SK-N-SH (cell line): ENCODE data around the gene TM9SF1. TPM values are rescaled to one million over a fixed set of nuclear protein-coding genes. Genes with fewer than 3 reads are reported as not detected.

Source experiments
- CTCF ChIA-PET: fragments of 300-600, 350-600 bp; formaldehyde crosslinking; extraction: SDS; loops from one replicate; lab custom pipeline; 2021; lab: Yijun Ruan, JAX
- POLR2A ChIA-PET: fragments of 350-600 bp; sonication (Branson Sonifier 250); formaldehyde crosslinking; extraction: SDS; loops from one replicate; lab custom pipeline; 2020; ENCODE audit warnings: antibody characterized with exemption, inconsistent platforms; lab: Yijun Ruan, JAX
- DNase-seq: peaks from one replicate; pipeline ENCODE4 v3.0.0; 2012
- H2AFZ ChIP-seq: fragments of 200-600 bp; sonication (generic); 2 replicates; pipeline ENCODE4 v1.8.1; 2016; ENCODE audit warnings: antibody characterized with exemption, mild to moderate bottlenecking, low read depth
- H3F3A ChIP-seq: fragments of 200-600 bp; sonication (generic); replicated peaks from 2 replicates; pipeline ENCODE3; 2016; ENCODE audit warnings: antibody characterized with exemption, mild to moderate bottlenecking; ENCODE audit not compliant: insufficient read depth
- H3K27ac ChIP-seq, 2 experiments: fragments of 200-500 bp in 1 of 2; fragments of 200-600 bp in 1 of 2; sonication (Bioruptor generic) in 1 of 2; sonication (generic), shearing (Covaris generic) in 1 of 2; 2 replicates each; pipeline versions ENCODE4 v1.5.1 to v1.6.1; 2014 to 2016; ENCODE audit warnings: low read depth in 2 of 2, inconsistent platforms in 1 of 2, low read length in 1 of 2, mild to moderate bottlenecking in 1 of 2, mixed read lengths in 1 of 2
- H3K27me3 ChIP-seq: fragments of 200-600 bp; sonication (generic), shearing (Covaris generic); 2 replicates; pipeline ENCODE4 v1.6.1; 2016; ENCODE audit warnings: mixed run types; ENCODE audit not compliant: insufficient read depth
- H3K36me3 ChIP-seq, 2 experiments: fragments of 200-500 bp in 1 of 2; fragments of 200-600 bp in 1 of 2; sonication (Bioruptor generic) in 1 of 2; sonication (generic) in 1 of 2; replicated peaks in 1 of 2; 2 replicates each; pipeline versions ENCODE3 to v1.5.1; 2014 to 2016; ENCODE audit warnings: low read length in 1 of 2, mild to moderate bottlenecking in 1 of 2; ENCODE audit not compliant: insufficient read depth in 2 of 2, control insufficient read depth in 1 of 2
- H3K4me1 ChIP-seq, 2 experiments: fragments of 200-500 bp in 1 of 2; fragments of 200-600 bp in 1 of 2; sonication (Bioruptor generic) in 1 of 2; sonication (generic), shearing (Covaris generic) in 1 of 2; 2 replicates each; pipeline versions ENCODE4 v1.5.1 to v1.6.1; 2014 to 2016; ENCODE audit warnings: low read depth in 1 of 2, low read length in 1 of 2, mixed run types in 1 of 2; ENCODE audit not compliant: insufficient read depth in 2 of 2, control insufficient read depth in 1 of 2
- H3K4me2 ChIP-seq: fragments of 200-600 bp; sonication (generic), shearing (Covaris generic); 2 replicates; pipeline ENCODE4 v1.6.1; 2017; ENCODE audit warnings: mixed run types
- H3K4me3 ChIP-seq, 2 experiments: fragments of 200-500 bp in 1 of 2; fragments of 200-600 bp in 1 of 2; sonication (Bioruptor generic) in 1 of 2; sonication (generic), shearing (Covaris generic) in 1 of 2; 2 replicates each; pipeline versions ENCODE4 v1.5.1 to v1.8.1; 2014 to 2016; ENCODE audit warnings: low read depth in 2 of 2, inconsistent platforms in 1 of 2, low read length in 1 of 2, mild to moderate bottlenecking in 1 of 2, mixed read lengths in 1 of 2, moderate library complexity in 1 of 2
- H3K79me2 ChIP-seq: fragments of 200-600 bp; sonication (generic); 2 replicates; pipeline ENCODE4 v1.8.1; 2017; ENCODE audit warnings: mild to moderate bottlenecking; ENCODE audit not compliant: insufficient read depth
- H3K9ac ChIP-seq: fragments of 200-600 bp; sonication (generic); 2 replicates; pipeline ENCODE4 v1.6.1; 2017; ENCODE audit warnings: mixed run types
- H3K9me2 ChIP-seq: fragments of 200-600 bp; sonication (generic); 2 replicates; pipeline ENCODE4 v1.6.1; 2017; ENCODE audit warnings: mixed run types
- H3K9me3 ChIP-seq: fragments of 200-600 bp; sonication (generic); 2 replicates; pipeline ENCODE4 v1.6.1; 2017; ENCODE audit warnings: mixed run types, mild to moderate bottlenecking, moderate library complexity
- H4K20me1 ChIP-seq: fragments of 200-600 bp; sonication (generic); 2 replicates; pipeline ENCODE4 v1.6.1; 2017; ENCODE audit warnings: mild to moderate bottlenecking, mixed run types; ENCODE audit not compliant: insufficient read depth
- CTCF ChIP-seq: fragments of 200-600 bp; sonication (generic); IDR thresholded peaks from 2 replicates; pipeline ENCODE4 v1.6.1; 2017; ENCODE audit warnings: antibody characterized with exemption, mild to moderate bottlenecking, moderate library complexity
- ELF1 ChIP-seq: IDR thresholded peaks from 2 replicates; pipeline ENCODE4 v1.4.0; 2012
- GABPA ChIP-seq: IDR thresholded peaks from 2 replicates; pipeline ENCODE4 v1.4.0; 2012; ENCODE audit warnings: low read depth, mild to moderate bottlenecking
- MAX ChIP-seq: IDR thresholded peaks from 2 replicates; pipeline ENCODE4 v1.4.0; 2012; ENCODE audit warnings: low read depth
- MEF2A ChIP-seq: IDR thresholded peaks from 2 replicates; pipeline ENCODE4 v1.4.0; 2012; ENCODE audit warnings: low read depth, borderline replicate concordance
- MXI1 ChIP-seq: IDR thresholded peaks from 2 replicates; pipeline ENCODE4 v1.6.1; 2012; ENCODE audit warnings: mild to moderate bottlenecking, low read depth, low read length, improper control_type of control experiment
- NFIC ChIP-seq: IDR thresholded peaks from 2 replicates; pipeline ENCODE4 v1.4.0; 2012; ENCODE audit warnings: borderline replicate concordance
- PBX3 ChIP-seq: IDR thresholded peaks from 2 replicates; pipeline ENCODE4; 2012
- POLR2AphosphoS5 ChIP-seq: IDR thresholded peaks from 2 replicates; pipeline ENCODE4 v1.6.1; 2012; ENCODE audit warnings: low read depth, low read length
- RAD21 ChIP-seq: IDR thresholded peaks from 2 replicates; pipeline ENCODE4 v1.6.1; 2012; ENCODE audit warnings: mild to moderate bottlenecking, low read length
- RFX5 ChIP-seq: IDR thresholded peaks from 2 replicates; pipeline ENCODE4 v1.6.1; 2012; ENCODE audit warnings: mild to moderate bottlenecking, improper control_type of control experiment, low read length
- SIN3A ChIP-seq: IDR thresholded peaks from 2 replicates; pipeline ENCODE4 v1.6.1; 2012; ENCODE audit warnings: low read depth, mild to moderate bottlenecking, low read length, moderate library complexity, borderline replicate concordance
- TAF1 ChIP-seq: IDR thresholded peaks from 2 replicates; pipeline ENCODE4 v1.6.1; 2012; ENCODE audit warnings: low read depth, mild to moderate bottlenecking, low read length, moderate library complexity, borderline replicate concordance
- WGBS: methylation state at CpG from one replicate; pipeline ENCODE4 v1.1.6; 2017; ENCODE audit warnings: low lambda C conversion rate; 5-methylcytosine and 5-hydroxymethylcytosine counted together
- polyA plus RNA-seq, 3 experiments: library from polyadenylated mRNA; depleted of rRNA; stranded (reverse); fragments of >200 nt; gene quantifications; 2 replicates each; pipeline ENCODE4 v1.2.3, GENCODE V29; 2012

TM9SF1 gene
- polyA plus RNA-seq, 1 of the 3 experiments (the other 2 are of a cell fraction) = 48.7 TPM

GRCh38 chr14:24146978-24147760, 48.1 kb downstream of the TM9SF1 start, which contains the start of gene RNF31:
Gene RNF31 (plus strand): TSS chr14:24147498. CDS start chr14:24147699, 201 bp downstream.
- Histone ChIP-seq H2AFZ (peak within 1 kb of the TSS; percentile 92), H3K4me1 (peaks cover 11 to 22% of the 10 kb centered on the region in 2 experiments), H3K27me3 (no peaks in the 10 kb centered on the region), H3K79me2 (peaks cover 58% of the 10 kb centered on the region), H3K9me3 (no peaks in the 10 kb centered on the region), H3K4me2 (peak within 1 kb of the TSS; percentile 83), H3K27ac (peak within 1 kb of the TSS; percentile 92 to 97), H3F3A (peaks cover 12% of the 10 kb centered on the region), H3K9me2 (no peaks in the 10 kb centered on the region), H4K20me1 (peaks cover 10% of the 10 kb centered on the region; the same call in 1 of the 2 replicates), H3K9ac (peak within 1 kb of the TSS; percentile 79), H3K4me3 (peak within 1 kb of the TSS; percentile 93 to 98), H3K36me3 (peaks cover 29 to 54% of the 10 kb centered on the region in 2 experiments)
- 1% methylated on average over 34 of the region's 57 CpGs for WGBS
- POLR2A ChIA-PET = interaction anchor here (0.7 to 3.9 kb wide), 14 partner anchors 9 to 95 kb away, joined by 3 to 50 read pairs (median 7); partner anchors contain the start of genes CHMP4A, DCAF11, IPO4 and IRF9
- CTCF ChIA-PET = interaction anchor here (0.9 to 4.6 kb wide), 7 partner anchors 9 to 89 kb away, joined by 3 to 38 read pairs (median 6); partner anchors contain the start of genes IRF9, PCK2 and PSME1
- TF ChIP-seq TAF1 = peak; percentile 22
- 0 out of 2 replicates have a peak, but pooled peaks have one; percentile 40 for TF ChIP-seq MXI1
- peak; percentile 77 for TF ChIP-seq POLR2AphosphoS5
- TF ChIP-seq GABPA = peak; percentile 81
- TF ChIP-seq MEF2A = no peak
- TF ChIP-seq SIN3A = peak; percentile 53; the same call in 1 of the 2 replicates
- no peak for TF ChIP-seq CTCF
- TF ChIP-seq ELF1 = peak; percentile 32; the same call in 1 of the 2 replicates
- TF ChIP-seq PBX3 = 0 out of 2 replicates have a peak, but pooled peaks have one; percentile 35
- DNase-seq = peak; percentile 96

GRCh38 chr14:24146453-24146977, 48.7 kb downstream of the TM9SF1 start, which contains the start of gene PSME2:
Gene PSME2 (minus strand): TSS chr14:24146610. CDS start chr14:24146581, 29 bp downstream.
- H3K36me3 ChIP-seq = peaks cover 27 to 48% of the 10 kb centered on the region in 2 experiments
- peak within 1 kb of the TSS; percentile 79 for H3K9ac ChIP-seq
- H3K4me3 ChIP-seq = peak within 1 kb of the TSS; percentile 93 to 98
- peak; percentile 97 for DNase-seq
- peak within 1 kb of the TSS; percentile 92 to 97 for H3K27ac ChIP-seq
- H3K4me1 ChIP-seq = peaks cover 11 to 25% of the 10 kb centered on the region in 2 experiments
- TF ChIP-seq GABPA = no peak
- peak; percentile 70 for TF ChIP-seq POLR2AphosphoS5
- 0 out of 2 replicates have a peak, but pooled peaks have one; percentile 32 for TF ChIP-seq RFX5
- TF ChIP-seq PBX3 = no peak
- TF ChIP-seq RAD21 = 0 out of 2 replicates have a peak, but pooled peaks have one; percentile 6
- TF ChIP-seq NFIC = no peak
- TF ChIP-seq MXI1 = peak; percentile 59
- TF ChIP-seq MAX = peak; percentile 53; the same call in 1 of the 2 replicates
- H3K9me3 ChIP-seq = no peaks in the 10 kb centered on the region
- CTCF ChIA-PET = interaction anchor here (0.9 to 4.6 kb wide), 7 partner anchors 8 to 668 kb away, joined by 3 to 38 read pairs (median 5); partner anchors contain the start of genes IRF9, PCK2 and PSME1
- H3K9me2 ChIP-seq = no peaks in the 10 kb centered on the region
- POLR2A ChIA-PET = interaction anchor here (0.6 to 3.9 kb wide), 15 partner anchors 8 to 96 kb away, joined by 3 to 50 read pairs (median 7); partner anchors contain the start of genes CHMP4A, DCAF11, IPO4 and IRF9
- H4K20me1 ChIP-seq = peaks cover 10% of the 10 kb centered on the region; the same call in 1 of the 2 replicates
- 0% methylated on average over 25 of the region's 25 CpGs for WGBS
- no peaks in the 10 kb centered on the region for H3K27me3 ChIP-seq
- peak within 1 kb of the TSS; percentile 92 for H2AFZ ChIP-seq
- H3F3A ChIP-seq = peaks cover 16% of the 10 kb centered on the region
- peaks cover 58% of the 10 kb centered on the region for H3K79me2 ChIP-seq
- H3K4me2 ChIP-seq = peak within 1 kb of the TSS; percentile 83
